Fibroblast of lung (primary cell): Measurements from ENCODE around the gene DAPK1. TPM values are rescaled to one million over a fixed set of nuclear protein-coding genes. Genes with fewer than 3 reads are reported as not detected.

Experiments used
- DNase-seq, 2 donors: peaks; one replicate each; pipeline versions ENCODE4 v3.0.0 to v3.0.0-alpha.2; 2010; ENCODE audit warnings: low read depth in 2 of 2
- H2AFZ ChIP-seq: 2 replicates; pipeline ENCODE4 v1.5.1; 2012; ENCODE audit warnings: low read length, control low read depth, inconsistent platforms
- H3K27ac ChIP-seq: 2 replicates; pipeline ENCODE4 v1.5.1; 2011; ENCODE audit warnings: low read length, control low read depth; ENCODE audit not compliant: insufficient read depth
- H3K27me3 ChIP-seq: 2 replicates; pipeline ENCODE4 v1.5.1; 2011; ENCODE audit warnings: mild to moderate bottlenecking, low read length; ENCODE audit not compliant: control insufficient read depth, insufficient read depth
- H3K36me3 ChIP-seq: 2 replicates; pipeline ENCODE4 v1.5.1; 2011; ENCODE audit warnings: low read length; ENCODE audit not compliant: control insufficient read depth, insufficient read depth
- H3K4me1 ChIP-seq: 2 replicates; pipeline ENCODE4 v1.5.1; 2011; ENCODE audit warnings: low read length; ENCODE audit not compliant: control insufficient read depth, insufficient read depth; ENCODE audit errors: extremely low read depth
- H3K4me2 ChIP-seq: 2 replicates; pipeline ENCODE4 v1.5.1; 2011; ENCODE audit warnings: low read length, control low read depth; ENCODE audit not compliant: insufficient read depth; ENCODE audit errors: extremely low read depth
- H3K4me3 ChIP-seq, 4 experiments: fragments of 200-600 bp in 1 of 4; sonication (generic) in 1 of 4; replicated peaks in 1 of 4; 2 replicates each; pipeline ENCODE4 v1.5.1; 2011 to 2016; ENCODE audit warnings: low read length in 4 of 4, low read depth in 3 of 4, mild to moderate bottlenecking in 3 of 4, control low read depth in 2 of 4, inconsistent platforms in 1 of 4, mixed read lengths in 1 of 4; ENCODE audit not compliant: insufficient read depth in 1 of 4; ENCODE audit errors: control extremely low read depth in 1 of 4
- H3K79me2 ChIP-seq: 2 replicates; pipeline ENCODE4 v1.5.1; 2012; ENCODE audit warnings: mild to moderate bottlenecking, low read length, inconsistent platforms; ENCODE audit not compliant: control insufficient read depth, insufficient read depth
- H3K9ac ChIP-seq: 2 replicates; pipeline ENCODE4 v1.5.1; 2011; ENCODE audit warnings: mild to moderate bottlenecking, low read length, control low read depth; ENCODE audit not compliant: insufficient read depth
- H3K9me3 ChIP-seq: 2 replicates; pipeline ENCODE4 v1.5.1; 2012; ENCODE audit warnings: low read depth, low read length; ENCODE audit not compliant: control insufficient read depth, insufficient read depth
- H4K20me1 ChIP-seq: 2 replicates; pipeline ENCODE4 v1.5.1; 2011; ENCODE audit warnings: low read length; ENCODE audit not compliant: control insufficient read depth, insufficient read depth; ENCODE audit errors: extremely low read depth
- EZH2 ChIP-seq: IDR thresholded peaks from 2 replicates; pipeline ENCODE4 v1.5.1; 2012; ENCODE audit warnings: low read length, control low read depth, mild to moderate bottlenecking; ENCODE audit errors: missing control alignments
- polyA plus RNA-seq, 2 donors: library from polyadenylated mRNA; depleted of rRNA in 1 of 2; stranded (reverse) in 1 of 2; unstranded in 1 of 2; fragments of >200 nt; gene quantifications; 2 replicates each; pipeline ENCODE4 v1.2.1, GENCODE V29; 2011 to 2012; ENCODE audit warnings: missing spikeins in 1 of 2
- total RNA-seq: library from RNA; depleted of rRNA; stranded (reverse); fragments of >200 nt; gene quantifications from 2 replicates; pipeline ENCODE4 v1.2.1, GENCODE V29; 2014
- TF ChIP-seq, protein P1 (sequence below), 2 donors: IDR thresholded peaks in 1 of 2; conservative IDR thresholded peaks in 1 of 2; 1 replicate in 1 of 2; 2 replicates in 1 of 2; pipeline ENCODE4 v1.5.1; 2011 to 2012; ENCODE audit warnings: low read length in 2 of 2, control low read depth in 1 of 2, inconsistent platforms in 1 of 2, low read depth in 1 of 2, mild to moderate bottlenecking in 1 of 2

Gene DAPK1
- total and polyA plus RNA-seq, 2 donors (not counting 1 experiment from before 2014, with no cell fraction given), result 1.1 to 15.5 TPM

DNA sequence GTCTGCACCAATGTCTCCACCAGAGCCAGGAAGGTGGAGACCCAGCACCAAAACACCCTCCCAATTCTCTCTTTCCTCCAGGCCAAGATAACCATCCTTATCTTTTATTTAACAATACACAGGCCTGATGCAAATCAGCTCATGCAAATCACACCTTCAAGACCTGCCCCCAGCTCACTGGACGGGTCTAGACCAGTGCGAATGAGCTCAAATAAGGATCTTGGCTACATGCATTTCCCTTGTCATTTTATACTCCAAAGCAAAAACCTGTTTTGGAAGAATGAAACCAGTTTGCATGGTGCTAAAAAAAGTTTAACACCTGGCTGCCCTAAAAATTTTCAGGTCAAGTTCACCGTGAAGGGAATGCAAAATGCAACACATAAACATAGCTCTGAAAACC is 31.9 kb upstream of the DAPK1 start:
- Histone ChIP-seq H3K9me3 (no peaks in the 10 kb centered on the region), H3K4me3 (no peak overlapping the region), H3K9ac (no peak overlapping the region), H3K27ac (no peak overlapping the region), H3K27me3 (no peaks in the 10 kb centered on the region), H3K36me3 (no peaks in the 10 kb centered on the region), H4K20me1 (no peaks in the 10 kb centered on the region), H3K79me2 (no peaks in the 10 kb centered on the region), H2AFZ (no peak overlapping the region), H3K4me2 (no peak overlapping the region), H3K4me1 (no peaks in the 10 kb centered on the region)
- DNase-seq, result no peak
- no peak for TF ChIP-seq EZH2
- TF ChIP-seq, protein P1, sequence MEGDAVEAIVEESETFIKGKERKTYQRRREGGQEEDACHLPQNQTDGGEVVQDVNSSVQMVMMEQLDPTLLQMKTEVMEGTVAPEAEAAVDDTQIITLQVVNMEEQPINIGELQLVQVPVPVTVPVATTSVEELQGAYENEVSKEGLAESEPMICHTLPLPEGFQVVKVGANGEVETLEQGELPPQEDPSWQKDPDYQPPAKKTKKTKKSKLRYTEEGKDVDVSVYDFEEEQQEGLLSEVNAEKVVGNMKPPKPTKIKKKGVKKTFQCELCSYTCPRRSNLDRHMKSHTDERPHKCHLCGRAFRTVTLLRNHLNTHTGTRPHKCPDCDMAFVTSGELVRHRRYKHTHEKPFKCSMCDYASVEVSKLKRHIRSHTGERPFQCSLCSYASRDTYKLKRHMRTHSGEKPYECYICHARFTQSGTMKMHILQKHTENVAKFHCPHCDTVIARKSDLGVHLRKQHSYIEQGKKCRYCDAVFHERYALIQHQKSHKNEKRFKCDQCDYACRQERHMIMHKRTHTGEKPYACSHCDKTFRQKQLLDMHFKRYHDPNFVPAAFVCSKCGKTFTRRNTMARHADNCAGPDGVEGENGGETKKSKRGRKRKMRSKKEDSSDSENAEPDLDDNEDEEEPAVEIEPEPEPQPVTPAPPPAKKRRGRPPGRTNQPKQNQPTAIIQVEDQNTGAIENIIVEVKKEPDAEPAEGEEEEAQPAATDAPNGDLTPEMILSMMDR (conservative IDR thresholded peaks at IDR 0.05 in 1 of 2, IDR thresholded peaks at IDR 0.05 in 1 of 2; ENCODE audit: low read depth in 1 of 2, low read length in 2 of 2), result no peak

DNA sequence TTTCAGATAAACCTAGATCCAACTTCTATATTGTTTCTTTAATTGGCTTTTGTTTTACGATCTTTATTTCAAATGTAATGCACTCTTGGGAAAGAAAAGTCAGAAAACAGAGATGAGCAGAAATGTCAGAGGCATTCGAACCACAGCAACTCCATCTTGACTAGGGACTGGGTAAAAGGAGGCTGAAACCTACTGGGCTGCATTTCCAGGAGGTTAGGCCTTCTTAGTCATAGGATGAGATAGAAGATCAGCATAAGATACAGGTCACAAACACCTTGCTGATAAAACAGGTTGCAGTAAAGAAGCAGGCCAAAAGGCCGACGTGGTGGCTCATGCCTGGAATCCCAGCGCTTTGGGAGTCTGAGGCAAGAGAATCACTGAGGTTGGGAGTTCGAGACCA is 30.5 kb upstream of the DAPK1 start:
- Histone ChIP-seq H3K4me1 (no peaks in the 10 kb centered on the region), H2AFZ (no peak overlapping the region), H3K79me2 (no peaks in the 10 kb centered on the region), H3K9me3 (no peaks in the 10 kb centered on the region), H3K4me3 (no peak overlapping the region), H3K27ac (no peak overlapping the region), H4K20me1 (no peaks in the 10 kb centered on the region), H3K4me2 (no peak overlapping the region), H3K27me3 (no peaks in the 10 kb centered on the region), H3K36me3 (no peaks in the 10 kb centered on the region), H3K9ac (no peak overlapping the region)
- no peak for DNase-seq
- TF ChIP-seq, protein P1 (conservative IDR thresholded peaks at IDR 0.05 in 1 of 2, IDR thresholded peaks at IDR 0.05 in 1 of 2; ENCODE audit: low read depth in 1 of 2, low read length in 2 of 2), result no peak
- no peak for TF ChIP-seq EZH2

DNA sequence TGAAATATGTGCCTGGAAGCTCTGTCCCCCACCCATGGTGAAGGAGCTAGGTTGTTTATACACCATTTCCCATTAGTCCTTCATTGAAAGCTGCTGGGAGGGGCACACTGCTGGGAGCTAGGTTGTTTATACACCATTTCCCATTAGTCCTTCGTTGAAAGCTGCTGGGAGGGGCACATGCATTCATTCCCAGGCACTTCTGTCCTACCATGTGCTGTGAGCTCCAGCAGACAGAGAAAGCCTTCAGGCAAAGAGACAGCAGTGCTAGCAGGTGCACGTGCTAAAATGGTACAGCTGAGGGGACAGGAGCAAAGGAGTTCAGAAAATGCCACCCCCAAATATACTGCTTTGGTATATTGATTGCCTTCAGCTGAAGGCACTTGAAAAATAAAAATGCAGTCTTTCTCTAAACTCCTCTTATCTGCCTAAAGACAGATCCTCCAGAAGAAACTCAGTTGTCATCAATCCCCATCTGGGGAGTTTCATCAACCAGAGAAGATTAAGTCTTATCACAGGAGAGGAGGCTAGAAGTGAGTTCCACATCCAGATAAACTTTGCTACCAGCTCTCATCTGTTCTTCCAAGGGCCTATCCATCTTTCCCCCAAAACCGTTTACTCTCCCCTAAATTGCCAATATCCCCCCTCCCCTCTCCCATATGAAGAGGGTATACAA is 27.7 kb upstream of the DAPK1 start:
- Histone ChIP-seq H3K4me3 (no peak overlapping the region), H3K27me3 (no peaks in the 10 kb centered on the region), H2AFZ (no peak overlapping the region), H3K9ac (no peak overlapping the region), H3K27ac (no peak overlapping the region), H3K79me2 (no peaks in the 10 kb centered on the region), H4K20me1 (no peaks in the 10 kb centered on the region), H3K4me1 (no peaks in the 10 kb centered on the region), H3K9me3 (no peaks in the 10 kb centered on the region), H3K36me3 (no peaks in the 10 kb centered on the region), H3K4me2 (no peak overlapping the region)
- no peak for DNase-seq
- TF ChIP-seq, protein P1 (conservative IDR thresholded peaks at IDR 0.05 in 1 of 2, IDR thresholded peaks at IDR 0.05 in 1 of 2; ENCODE audit: low read depth in 1 of 2, low read length in 2 of 2), result no peak
